HCT116 (cell line): ENCODE measurements around the gene KCNH3. TPM values are rescaled to one million over a fixed set of nuclear protein-coding genes. Genes with fewer than 3 reads are reported as not detected.
A peak's percentile ranks its signal among the peaks of the same experiment; 100 is the strongest.

Experiments
- ATAC-seq: fragments of 200-7000 bp; cut with Tn5 transposase; 2 replicates; pipeline ENCODE4 v1.9.1; 2020; ENCODE audit warnings: mild to moderate bottlenecking, moderate library complexity
- BruUV-seq: library from RNA; stranded (reverse); fragments of 400-500 nt; replicated peaks from 2 replicates; lab custom pipeline; 2021; lab: Mats Ljungman, UMichigan
- CTCF ChIA-PET: fragments of 300-600 bp; sonication (Branson Sonifier 250); formaldehyde crosslinking; loops from one replicate; lab custom pipeline; 2021; ENCODE audit warnings: antibody characterized with exemption; lab: Charles Lee
- POLR2A ChIA-PET: fragments of 300-600, 350-600 bp; sonication (Branson Sonifier 250); formaldehyde crosslinking; loops from one replicate; lab custom pipeline; 2021; ENCODE audit warnings: antibody characterized with exemption; lab: Charles Lee
- RAD21 ChIA-PET, 2 experiments: fragments of 300-600 bp; sonication (Branson Sonifier 250); formaldehyde crosslinking; loops; one replicate each; lab custom pipeline; 2023; ENCODE audit warnings: low total read pairs in 2 of 2; ENCODE audit not compliant: uncharacterized antibody in 2 of 2, unreplicated experiment in 2 of 2, low non-redundant PET in 1 of 2; lab: Charles Lee
- DNase-seq: peaks from one replicate; pipeline ENCODE4 v3.0.0-alpha.2; 2010; ENCODE audit warnings: low read depth, low spot score
- H2AFZ ChIP-seq: fragments of 200-600 bp; shearing (Covaris generic), sonication (generic); 2 replicates; pipeline ENCODE4 v1.6.1; 2017; ENCODE audit warnings: low read depth, mixed run types, mixed read lengths, antibody characterized with exemption, low read length; ENCODE audit not compliant: poor library complexity, severe bottlenecking
- H3K27ac ChIP-seq: 2 replicates; pipeline ENCODE4 v1.5.1; 2012; ENCODE audit warnings: low read depth, low read length
- H3K27me3 ChIP-seq: fragments of 200-600 bp; sonication (generic); 2 replicates; pipeline ENCODE4 v1.6.1; 2016; ENCODE audit warnings: mixed run types, low read length, mixed read lengths; ENCODE audit not compliant: insufficient read depth
- H3K36me3 ChIP-seq, 2 experiments: fragments of 200-500 bp in 1 of 2; fragments of 200-600 bp in 1 of 2; sonication (Bioruptor generic) in 1 of 2; sonication (generic) in 1 of 2; 2 replicates each; pipeline versions ENCODE4 v1.5.1 to v1.6.1; 2014 to 2016; ENCODE audit warnings: low read length in 2 of 2, inconsistent platforms in 1 of 2, mixed read lengths in 1 of 2, mixed run types in 1 of 2; ENCODE audit not compliant: insufficient read depth in 2 of 2, control insufficient read depth in 1 of 2
- H3K4me1 ChIP-seq, 2 experiments: fragments of 200-600 bp in 1 of 2; sonication (generic) in 1 of 2; 2 replicates each; pipeline versions ENCODE4 v1.5.1 to v1.6.1; 2012 to 2017; ENCODE audit warnings: low read length in 2 of 2, inconsistent platforms in 1 of 2, mild to moderate bottlenecking in 1 of 2, mixed read lengths in 1 of 2, mixed run types in 1 of 2, moderate library complexity in 1 of 2; ENCODE audit not compliant: insufficient read depth in 2 of 2, control insufficient read depth in 1 of 2
- H3K4me2 ChIP-seq: fragments of 200-600 bp; sonication (generic); 2 replicates; pipeline ENCODE4 v1.6.1; 2017; ENCODE audit warnings: mixed run types, low read length, mixed read lengths
- H3K4me3 ChIP-seq, 2 experiments: fragments of 200-600 bp in 1 of 2; sonication (generic) in 1 of 2; replicated peaks in 1 of 2; 2 replicates each; pipeline ENCODE4 v1.5.1; 2011 to 2016; ENCODE audit warnings: low read length in 2 of 2, control low read depth in 1 of 2, low read depth in 1 of 2, mild to moderate bottlenecking in 1 of 2, mixed read lengths in 1 of 2, mixed run types in 1 of 2
- H3K79me2 ChIP-seq: fragments of 200-600 bp; sonication (generic); 2 replicates; pipeline ENCODE4 v1.6.1; 2017; ENCODE audit warnings: mild to moderate bottlenecking, mixed run types, low read length, moderate library complexity, mixed read lengths; ENCODE audit not compliant: insufficient read depth
- H3K9ac ChIP-seq: fragments of 200-600 bp; sonication (generic); 2 replicates; pipeline ENCODE4 v1.6.1; 2016; ENCODE audit warnings: low read length, mixed read lengths
- H3K9me2 ChIP-seq: fragments of 200-600 bp; sonication (generic), shearing (Covaris generic); 2 replicates; pipeline ENCODE4 v1.6.1; 2017; ENCODE audit warnings: mixed run types, mild to moderate bottlenecking, moderate library complexity; ENCODE audit not compliant: insufficient read depth
- H3K9me3 ChIP-seq, 2 experiments: fragments of 200-500 bp in 1 of 2; fragments of 200-600 bp in 1 of 2; sonication (Bioruptor generic) in 1 of 2; sonication (generic) in 1 of 2; 2 replicates each; pipeline ENCODE4 v1.6.1; 2014 to 2017; ENCODE audit warnings: low read length in 2 of 2, mixed read lengths in 2 of 2, inconsistent platforms in 1 of 2, low read depth in 1 of 2, mild to moderate bottlenecking in 1 of 2, mixed run types in 1 of 2, moderate library complexity in 1 of 2; ENCODE audit not compliant: control insufficient read depth in 1 of 2, insufficient read depth in 1 of 2
- H4K20me1 ChIP-seq: fragments of 200-600 bp; sonication (generic), shearing (Covaris generic); 2 replicates; pipeline ENCODE4 v1.6.1; 2017; ENCODE audit warnings: mixed run types, mild to moderate bottlenecking, moderate library complexity; ENCODE audit not compliant: insufficient read depth
- ATF3 ChIP-seq: IDR thresholded peaks from 2 replicates; pipeline ENCODE4 v1.6.1; 2012
- CBX3 ChIP-seq: IDR thresholded peaks from 2 replicates; pipeline ENCODE4 v1.6.1; 2012; ENCODE audit warnings: low read depth
- EZH2phosphoT487 ChIP-seq: fragments of 200-600 bp; IDR thresholded peaks from 2 replicates; pipeline ENCODE4 v1.6.1; 2018; ENCODE audit warnings: antibody characterized with exemption, borderline replicate concordance
- POLR2AphosphoS5 ChIP-seq: IDR thresholded peaks from 2 replicates; pipeline ENCODE4 v1.6.1; 2011; ENCODE audit warnings: mild to moderate bottlenecking, low read depth, low read length, moderate library complexity
- REST ChIP-seq: IDR thresholded peaks from 2 replicates; pipeline ENCODE4 v1.6.1; 2012; ENCODE audit warnings: low read depth
- ZFX ChIP-seq: fragments of 450-650 bp; IDR thresholded peaks from 2 replicates; pipeline ENCODE4 v1.6.1; 2017
- intact Hi-C: fragments of 100-400 bp; cut with micrococcal nuclease; formaldehyde crosslinking; loops from 2 replicates; pipeline ENCODE4 v1.10.0; 2022
- total RNA-seq: library from RNA; stranded (reverse); gene quantifications from one replicate; pipeline ENCODE4 v1.2.1, GENCODE V29; 2021; ENCODE audit not compliant: unreplicated experiment

The KCNH3 gene
- total RNA-seq, 1 experiment from 2014 or later: 35.3 TPM

GRCh38 chr12:49538510-49539403 lies at the start of gene KCNH3 (continued):
- TF ChIP-seq REST: no peak
- TF ChIP-seq ATF3: no peak
- TF ChIP-seq ZFX: peak; percentile 29; the same call in 1 of the 2 replicates
- peak; percentile 35 for TF ChIP-seq POLR2AphosphoS5
- no peak for TF ChIP-seq CBX3

GRCh38 chr12:49489154-49489553 lies 49.7 kb upstream of the KCNH3 start:
- DNase-seq: no peak
- ChIA-PET RAD21 (no interaction called here), CTCF (no interaction called here)
- no peaks in the 10 kb centered on the region for H3K9me3 ChIP-seq
- no peak for TF ChIP-seq EZH2phosphoT487
- TF ChIP-seq, all 23 proteins: peak for 0
- H3K4me1 ChIP-seq: peaks cover 64 to 71% of the 10 kb centered on the region in 2 experiments
- peak overlapping the region; percentile 73; the same call in 1 of the 2 replicates for H3K4me2 ChIP-seq
- intact Hi-C loops: no loop called here
- peak overlapping the region; percentile 87; the same call in 1 of the 2 replicates for H3K27ac ChIP-seq
- H3K79me2 ChIP-seq: peaks cover 6% of the 10 kb centered on the region
- H3K27me3 ChIP-seq: no peaks in the 10 kb centered on the region
- no peaks in the 10 kb centered on the region for H3K9me2 ChIP-seq
- BruUV-seq: no TSS peak
- no peak for ATAC-seq
- POLR2A ChIA-PET: no interaction called here
- peak overlapping the region; percentile 51 for H3K9ac ChIP-seq
- H2AFZ ChIP-seq: no peak overlapping the region
- 0 out of 4 replicates have a peak overlapping the region, but pooled peaks of 1 of the 2 experiments have one; percentile 1 for H3K4me3 ChIP-seq
- no peaks in the 10 kb centered on the region for H3K36me3 ChIP-seq
- H4K20me1 ChIP-seq: no peaks in the 10 kb centered on the region
